ENCODE measurements around the gene PLSCR3.

- TF ChIP-seq CTCF (IDR thresholded peaks at IDR 0.05) (no peak), POLR2A (IDR thresholded peaks at IDR 0.05) (no peak)
Measured at GRCh38 chr17:7432296-7432695, 38.0 kb upstream of the PLSCR3 start.

All from uterus (tissue), 2 donors.